Progenitor cell of endocrine pancreas (in vitro differentiated cells): ENCODE data around the gene MBNL1. TPM values are rescaled to one million over a fixed set of nuclear protein-coding genes. Genes with fewer than 3 reads are reported as not detected.

ENCODE experiments used
- DNase-seq: peaks from one replicate; pipeline ENCODE4 v3.0.0; 2021; ENCODE audit warnings: low spot score; ENCODE audit not compliant: unreplicated experiment
- H3K27ac Mint-ChIP-seq: 2 replicates; pipeline ENCODE4 v1.8.0; 2021; ENCODE audit warnings: mild to moderate bottlenecking, moderate library complexity, mixed read lengths
- H3K27me3 Mint-ChIP-seq: 2 replicates; pipeline ENCODE4 v1.8.0; 2021; ENCODE audit warnings: mixed read lengths
- H3K36me3 Mint-ChIP-seq: 2 replicates; pipeline ENCODE4 v1.8.0; 2022; ENCODE audit warnings: mixed read lengths; ENCODE audit not compliant: insufficient read depth
- H3K4me1 Mint-ChIP-seq: 2 replicates; pipeline ENCODE4 v1.8.0; 2021; ENCODE audit warnings: low read depth, mixed read lengths
- H3K4me3 Mint-ChIP-seq: 2 replicates; pipeline ENCODE4 v1.8.0; 2021; ENCODE audit warnings: low read depth, mild to moderate bottlenecking, moderate library complexity, mixed read lengths
- H3K9me3 Mint-ChIP-seq: 2 replicates; pipeline ENCODE4 v1.8.0; 2021; ENCODE audit warnings: low read depth, mixed read lengths
- total RNA-seq: library from RNA; stranded (reverse); gene quantifications from 2 replicates; pipeline ENCODE4 v1.2.1, GENCODE V29; 2021
- TF ChIP-seq, protein P1 (sequence below): fragments of 200-600 bp; sonication (generic); IDR thresholded peaks from one replicate; pipeline ENCODE4 v1.5.0; 2021; ENCODE audit warnings: antibody characterized with exemption, mild to moderate bottlenecking; ENCODE audit not compliant: unreplicated experiment

Gene MBNL1
- total RNA-seq, 1 donor from 2014 or later, result 29.4 TPM

DNA sequence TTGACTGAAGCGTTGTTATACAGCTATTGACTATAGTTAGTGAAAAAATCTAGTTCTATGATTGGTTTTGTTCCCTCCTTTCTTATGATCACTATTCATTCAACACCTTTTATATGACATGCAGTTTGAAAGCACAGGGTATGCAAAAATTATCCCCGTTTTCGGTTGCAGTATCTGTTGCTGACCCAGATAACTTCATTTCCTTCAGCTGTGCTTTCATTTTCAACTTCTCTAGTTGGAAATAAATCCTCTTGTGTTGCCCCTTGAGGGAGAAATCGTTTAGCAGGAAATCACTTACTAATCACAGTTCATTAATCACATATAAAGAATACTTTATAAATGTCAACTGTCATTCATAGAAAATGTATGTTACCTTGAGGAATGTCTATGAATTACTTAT, 55.1 kb downstream of the MBNL1 start:
- Mint-ChIP-seq H3K27ac (no peak overlapping the region), H3K36me3 (peaks cover 8% of the 10 kb centered on the region), H3K9me3 (peaks cover 5% of the 10 kb centered on the region), H3K27me3 (no peaks in the 10 kb centered on the region), H3K4me1 (peaks cover 29% of the 10 kb centered on the region), H3K4me3 (no peak overlapping the region)
- TF ChIP-seq, protein P1, sequence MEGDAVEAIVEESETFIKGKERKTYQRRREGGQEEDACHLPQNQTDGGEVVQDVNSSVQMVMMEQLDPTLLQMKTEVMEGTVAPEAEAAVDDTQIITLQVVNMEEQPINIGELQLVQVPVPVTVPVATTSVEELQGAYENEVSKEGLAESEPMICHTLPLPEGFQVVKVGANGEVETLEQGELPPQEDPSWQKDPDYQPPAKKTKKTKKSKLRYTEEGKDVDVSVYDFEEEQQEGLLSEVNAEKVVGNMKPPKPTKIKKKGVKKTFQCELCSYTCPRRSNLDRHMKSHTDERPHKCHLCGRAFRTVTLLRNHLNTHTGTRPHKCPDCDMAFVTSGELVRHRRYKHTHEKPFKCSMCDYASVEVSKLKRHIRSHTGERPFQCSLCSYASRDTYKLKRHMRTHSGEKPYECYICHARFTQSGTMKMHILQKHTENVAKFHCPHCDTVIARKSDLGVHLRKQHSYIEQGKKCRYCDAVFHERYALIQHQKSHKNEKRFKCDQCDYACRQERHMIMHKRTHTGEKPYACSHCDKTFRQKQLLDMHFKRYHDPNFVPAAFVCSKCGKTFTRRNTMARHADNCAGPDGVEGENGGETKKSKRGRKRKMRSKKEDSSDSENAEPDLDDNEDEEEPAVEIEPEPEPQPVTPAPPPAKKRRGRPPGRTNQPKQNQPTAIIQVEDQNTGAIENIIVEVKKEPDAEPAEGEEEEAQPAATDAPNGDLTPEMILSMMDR, result no peak
- no peak for DNase-seq

DNA sequence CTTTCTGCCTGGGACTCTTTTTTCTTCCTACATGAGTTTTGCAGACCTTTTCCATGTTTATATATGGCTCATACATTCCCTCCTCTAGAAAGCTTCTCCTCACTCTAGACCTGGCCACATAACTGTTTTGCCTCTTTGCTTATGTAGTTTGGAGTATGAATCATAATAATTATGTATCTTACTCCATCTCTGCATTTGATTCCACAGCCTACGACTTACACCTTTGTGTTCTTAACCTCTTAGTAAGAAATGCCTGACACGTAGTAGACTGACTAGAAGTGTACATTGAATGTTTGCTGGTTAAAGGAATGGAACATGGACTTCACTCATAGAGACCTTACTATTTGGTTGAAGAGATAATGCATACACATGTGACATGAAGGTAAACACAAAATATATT, 56.4 kb downstream of the MBNL1 start:
- DNase-seq, result no peak
- H3K27ac Mint-ChIP-seq, result no peak overlapping the region
- peaks cover 8% of the 10 kb centered on the region for H3K36me3 Mint-ChIP-seq
- peaks cover 5% of the 10 kb centered on the region for H3K9me3 Mint-ChIP-seq
- H3K4me3 Mint-ChIP-seq, result no peak overlapping the region
- TF ChIP-seq, protein P1, result no peak
- H3K27me3 Mint-ChIP-seq, result no peaks in the 10 kb centered on the region
- H3K4me1 Mint-ChIP-seq, result peaks cover 27% of the 10 kb centered on the region

DNA sequence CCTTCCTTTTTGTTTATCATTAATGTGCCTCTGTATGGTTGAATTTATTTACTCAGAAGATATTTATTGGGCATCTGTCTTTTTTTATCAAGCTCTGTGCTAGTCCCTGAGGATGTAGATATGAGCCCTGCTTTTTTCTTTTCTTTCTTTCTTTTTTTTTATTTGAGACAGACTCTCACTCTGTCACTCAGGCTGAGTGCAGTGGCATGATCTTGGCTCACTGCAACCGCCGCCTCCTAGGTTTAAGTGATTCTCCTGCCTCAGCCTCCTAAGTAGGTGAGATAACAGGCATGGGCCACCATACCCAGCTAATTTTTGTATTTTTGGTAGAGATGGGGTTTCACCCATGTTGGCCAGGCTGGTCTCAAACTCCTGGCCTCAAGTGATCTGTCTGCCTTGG, 58.5 kb downstream of the MBNL1 start:
- H3K9me3 Mint-ChIP-seq, result peaks cover 5% of the 10 kb centered on the region

DNA sequence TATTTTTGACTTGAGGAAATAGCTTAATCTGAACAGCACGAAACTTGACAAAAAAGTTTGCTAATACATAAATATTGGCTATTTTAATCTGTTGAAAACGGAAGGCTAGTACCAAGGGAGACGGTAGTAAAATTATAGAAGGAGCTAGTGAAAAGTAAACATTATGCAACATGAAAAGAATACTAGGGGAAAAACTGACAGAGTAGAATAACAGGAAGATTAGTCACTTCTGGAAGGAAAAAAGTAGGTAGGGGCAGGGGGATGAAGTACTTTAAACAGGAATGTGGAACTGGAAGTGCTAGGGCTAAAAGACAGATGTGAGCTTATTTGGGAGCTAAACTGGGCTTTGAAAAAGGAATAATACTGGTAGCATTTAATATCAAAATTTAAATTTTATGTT, 60.1 kb downstream of the MBNL1 start:
- H3K36me3 Mint-ChIP-seq, result peaks cover 8% of the 10 kb centered on the region
- no peak overlapping the region for H3K4me3 Mint-ChIP-seq
- TF ChIP-seq, protein P1, result no peak
- H3K27me3 Mint-ChIP-seq, result no peaks in the 10 kb centered on the region
- H3K4me1 Mint-ChIP-seq, result peaks cover 14% of the 10 kb centered on the region
- no peak for DNase-seq
- H3K9me3 Mint-ChIP-seq, result peaks cover 5% of the 10 kb centered on the region
- H3K27ac Mint-ChIP-seq, result no peak overlapping the region

More for the DNA sequence above, 58.5 kb downstream of the MBNL1 start:
- TF ChIP-seq, protein P1, result no peak
- Mint-ChIP-seq H3K36me3 (peaks cover 8% of the 10 kb centered on the region), H3K27me3 (no peaks in the 10 kb centered on the region), H3K27ac (no peak overlapping the region), H3K4me1 (peaks cover 20% of the 10 kb centered on the region), H3K4me3 (no peak overlapping the region)
- no peak for DNase-seq

DNA sequence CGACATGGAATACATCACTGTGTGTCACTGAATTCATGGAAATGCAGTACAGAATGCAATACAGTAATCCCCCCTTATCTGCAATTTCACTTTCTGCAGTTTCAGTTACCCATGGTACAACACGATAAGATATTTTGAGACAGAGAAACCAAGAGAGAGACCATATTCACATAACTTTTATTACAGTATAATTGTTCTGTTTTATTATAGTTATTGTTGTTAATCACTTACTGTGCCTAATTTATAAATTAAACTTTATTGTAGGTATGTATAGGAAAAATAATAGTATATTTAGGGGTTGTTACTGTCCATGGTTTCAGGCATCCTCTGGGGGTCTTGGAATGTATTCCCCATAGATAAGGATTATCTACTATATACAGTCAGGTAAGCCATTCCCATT, 61.8 kb downstream of the MBNL1 start:
- no peaks in the 10 kb centered on the region for H3K27me3 Mint-ChIP-seq
- H3K4me3 Mint-ChIP-seq, result no peak overlapping the region
- H3K9me3 Mint-ChIP-seq, result peaks cover 5% of the 10 kb centered on the region
- TF ChIP-seq, protein P1, result no peak
- no peak for DNase-seq
- peaks cover 14% of the 10 kb centered on the region for H3K4me1 Mint-ChIP-seq
- peaks cover 8% of the 10 kb centered on the region for H3K36me3 Mint-ChIP-seq
- H3K27ac Mint-ChIP-seq, result no peak overlapping the region
